GM11168 (cell line): ENCODE measurements around the gene SPATA31C2.
"Not testable (repeated sequence)": the region's sequence is repeated elsewhere in the genome, so short reads cannot be mapped to it uniquely, and the experiment has no call there.

Experiments
- in situ Hi-C: fragments of 300-500 bp; cut with MboI; formaldehyde crosslinking; loops from one replicate; pipeline ENCODE4 v1.12.0; 2022; ENCODE audit warnings: low sequenced_read_pairs; ENCODE audit not compliant: unreplicated experiment

Gene SPATA31C2

DNA sequence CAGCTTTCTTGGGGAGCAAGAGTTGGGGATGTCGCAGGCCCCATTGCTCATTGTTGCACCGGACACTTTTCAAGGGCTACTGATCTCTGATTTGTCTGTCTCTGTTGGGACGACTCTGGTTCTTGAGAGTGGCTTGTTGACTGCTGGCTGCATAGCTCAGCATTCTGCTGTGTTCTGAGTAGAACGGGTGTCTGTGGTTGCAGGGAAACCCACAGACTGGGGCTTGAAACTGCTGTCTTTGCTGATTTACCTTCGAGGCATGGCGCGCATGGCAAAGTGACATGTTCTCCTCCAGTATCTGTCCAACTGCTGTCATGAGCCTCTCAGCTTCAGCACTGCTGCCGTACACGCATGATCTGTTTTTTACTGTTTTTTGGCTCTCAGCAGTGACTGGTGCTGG is 8.7 kb downstream of the SPATA31C2 start:
- in situ Hi-C loops, result not testable (repeated sequence)

DNA sequence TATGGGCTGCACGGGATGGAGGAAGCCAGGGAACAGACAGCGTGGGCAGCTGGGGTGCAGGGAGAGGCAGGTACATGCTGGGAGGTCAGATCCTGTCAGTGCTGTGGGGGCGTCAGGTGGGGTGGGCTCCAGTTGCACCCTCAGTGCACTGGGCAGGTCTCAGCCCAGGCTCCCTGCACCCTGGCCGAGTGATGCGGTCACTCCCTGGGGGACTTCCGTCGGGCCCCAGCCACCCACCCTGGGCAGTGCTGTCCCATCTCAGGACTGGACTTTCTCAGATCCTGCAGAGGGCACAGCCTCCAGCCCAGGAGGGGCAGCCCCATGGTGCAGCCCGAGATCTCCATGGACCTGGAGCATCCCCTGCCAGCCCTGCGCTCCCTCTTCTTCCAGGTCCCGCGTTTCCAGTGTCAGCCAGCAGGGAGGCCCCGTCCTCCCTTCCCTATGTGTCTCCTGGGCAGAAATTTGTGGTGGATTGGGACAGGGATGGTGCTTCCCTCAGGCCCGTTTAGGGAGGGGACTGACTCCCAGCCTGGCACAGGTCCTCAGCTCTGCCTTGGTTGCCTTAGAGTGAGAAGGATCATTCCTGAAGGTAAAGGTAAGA is 10.5 kb downstream of the SPATA31C2 start:
- in situ Hi-C loops, result not testable (repeated sequence)

- in situ Hi-C loops, result not testable (repeated sequence)
Observed at GRCh38 chr9:88123413-88123812, 14.9 kb downstream of the SPATA31C2 start.

DNA sequence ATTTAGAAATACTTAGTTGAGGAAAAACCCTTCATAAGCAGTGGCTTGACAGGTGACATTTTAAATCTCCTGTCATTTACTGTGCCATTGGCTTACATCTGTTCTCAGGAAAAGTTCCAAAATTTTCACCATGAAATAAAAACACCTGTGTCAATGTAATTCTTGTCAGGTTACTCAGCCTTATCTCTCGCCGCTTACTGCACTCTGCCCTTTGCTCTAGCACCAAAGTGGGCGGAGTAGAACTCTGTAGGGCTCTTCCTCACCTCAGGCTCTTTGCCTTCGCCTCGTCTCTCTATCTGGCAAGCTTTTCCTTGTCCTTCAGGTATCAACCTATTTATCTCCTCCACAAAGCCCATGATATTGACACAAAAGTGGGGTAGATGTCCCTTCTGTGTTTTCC is 20.2 kb downstream of the SPATA31C2 start:
- in situ Hi-C loops, result loop anchor here (10.0 kb wide), 1 partner anchor 183 kb away; no protein-coding TSS in a partner anchor

DNA sequence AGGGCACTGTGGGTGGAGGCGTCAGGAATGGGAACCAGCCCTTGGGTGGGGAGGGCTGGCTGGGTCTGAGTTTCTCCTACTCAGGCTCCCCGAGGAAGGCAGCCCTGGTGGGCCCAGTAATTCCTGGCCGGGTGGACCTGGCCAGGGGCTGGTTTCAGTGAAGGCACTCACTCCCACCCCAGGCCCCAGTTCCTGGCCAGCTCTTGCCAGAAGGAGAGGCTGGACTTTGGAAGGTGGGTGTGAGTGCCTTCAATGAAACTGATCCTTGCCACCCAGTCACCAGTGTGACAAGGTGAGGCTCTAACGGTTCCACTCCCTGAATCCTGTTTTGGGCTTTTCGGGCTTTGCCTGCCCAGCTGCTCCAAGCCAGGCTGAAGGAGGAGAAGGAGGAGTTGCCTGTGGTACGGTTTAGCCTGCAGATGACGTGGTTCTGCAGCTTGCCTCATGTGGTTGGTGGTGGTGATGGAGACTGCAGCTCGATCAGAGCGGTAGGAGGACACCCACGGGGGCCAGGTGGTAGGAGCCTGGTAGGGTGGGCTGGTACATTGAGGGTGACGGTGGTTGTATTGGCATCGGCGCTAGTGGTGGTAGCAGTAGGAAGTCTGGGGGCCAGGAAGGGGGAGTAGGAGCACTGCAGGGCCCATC is 23.2 kb downstream of the SPATA31C2 start:
- in situ Hi-C loops, result loop anchor here (10.0 kb wide), 1 partner anchor 180 kb away; no protein-coding TSS in a partner anchor

DNA sequence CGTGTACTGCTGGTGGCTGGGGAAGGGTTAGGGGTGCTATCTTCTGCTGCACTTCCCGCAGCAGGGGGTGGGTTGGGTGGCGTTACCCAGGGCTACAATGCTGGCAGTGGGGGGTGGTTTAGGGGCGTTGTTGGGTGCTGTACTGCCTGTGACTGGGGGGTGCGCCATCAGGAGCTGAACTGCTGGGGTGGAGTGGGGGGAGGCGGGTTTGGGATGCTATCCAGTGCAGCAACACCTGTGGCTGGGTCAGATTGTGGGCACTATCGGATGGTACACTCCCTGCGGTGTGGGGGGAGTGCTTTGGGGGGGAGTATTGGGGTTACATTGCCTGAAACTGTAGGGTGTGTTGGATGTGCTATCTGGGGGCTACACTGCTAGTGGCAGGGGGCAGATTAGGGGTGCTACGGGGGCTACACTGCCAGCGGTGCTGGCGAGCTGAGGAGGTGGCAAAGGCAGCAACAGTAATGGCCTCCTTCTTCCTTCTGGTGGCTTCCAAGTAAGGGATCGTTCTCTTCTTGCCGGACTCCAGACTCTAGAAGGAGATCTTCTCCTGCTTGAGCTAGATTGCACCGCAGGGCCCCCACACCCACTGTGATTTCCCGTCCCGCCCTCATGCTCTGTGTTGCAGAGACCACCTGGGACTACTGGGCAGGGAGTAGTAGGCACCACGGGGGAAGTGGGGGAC is 23.9 kb downstream of the SPATA31C2 start:
- in situ Hi-C loops, result loop anchor here (10.0 kb wide), 1 partner anchor 180 kb away; no protein-coding TSS in a partner anchor

DNA sequence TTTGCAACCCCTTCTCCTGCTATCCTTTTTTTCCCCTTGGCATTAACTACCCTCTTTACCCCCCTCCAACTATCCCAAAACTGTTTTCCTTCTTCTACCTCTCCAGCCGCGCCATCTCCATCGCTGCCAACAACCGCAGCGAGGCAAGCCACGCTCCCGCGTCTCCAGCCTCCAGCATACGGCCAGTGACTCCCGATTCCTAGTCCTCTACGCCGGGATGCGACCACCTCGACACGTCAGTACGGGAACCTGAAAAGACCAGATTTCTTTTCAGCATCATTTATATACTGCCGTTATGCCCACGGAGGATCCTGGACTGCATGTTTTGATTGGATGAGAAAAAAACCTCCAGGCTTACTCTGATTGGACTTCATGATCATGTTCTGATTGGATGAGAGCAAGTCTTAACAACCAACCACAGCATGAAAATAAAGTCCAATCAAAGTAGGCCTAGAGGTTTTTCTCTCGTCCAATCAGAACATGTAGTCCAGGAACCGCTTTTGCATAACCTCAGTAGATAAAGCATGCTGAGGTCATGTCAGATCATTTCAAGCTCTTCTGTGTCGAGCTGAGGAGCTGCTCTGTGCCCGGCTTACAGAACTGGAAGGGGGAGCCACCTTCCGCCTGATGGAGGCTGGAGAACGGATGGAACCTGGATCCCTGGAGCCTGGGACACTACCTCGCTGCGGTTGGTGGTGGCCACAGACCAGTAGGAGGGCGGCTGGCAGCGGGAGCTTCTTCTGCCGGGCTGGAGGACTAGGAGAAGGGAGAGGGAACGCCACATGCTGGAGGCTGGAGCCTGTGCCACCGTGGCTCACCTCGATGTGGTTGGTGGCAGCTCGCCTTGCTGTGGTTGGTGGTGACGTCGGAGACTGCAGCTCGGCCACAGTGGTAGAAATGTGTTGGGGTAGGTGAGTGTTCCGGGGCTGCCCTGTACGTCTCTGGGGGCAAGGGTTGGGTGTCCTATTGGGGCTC is 24.8 kb downstream of the SPATA31C2 start:
- in situ Hi-C loops, result loop anchor here (10.0 kb wide), 1 partner anchor 179 kb away; no protein-coding TSS in a partner anchor

DNA sequence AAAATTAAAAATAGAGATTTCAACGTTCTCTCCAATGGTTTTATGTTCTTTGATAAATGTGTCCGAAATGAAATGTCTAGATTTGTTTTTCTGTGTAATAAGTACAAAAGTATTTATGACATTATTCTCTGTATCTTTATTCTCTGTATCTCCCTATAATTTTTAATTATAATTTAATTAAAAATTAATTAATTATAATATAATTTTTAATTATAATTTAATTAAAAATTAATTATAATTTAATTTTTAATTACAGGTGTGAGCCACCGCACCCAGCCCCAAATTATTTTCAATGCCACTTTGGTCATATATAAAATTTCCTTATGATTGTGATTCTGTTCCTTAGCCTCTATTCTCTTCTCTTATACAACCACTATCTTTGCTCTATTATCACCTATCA is 28.2 kb downstream of the SPATA31C2 start:
- in situ Hi-C loops, result loop anchor here (10.0 kb wide), 1 partner anchor 175 kb away; no protein-coding TSS in a partner anchor

GRCh38 chr9:88108779-88109178 is 29.5 kb downstream of the SPATA31C2 start:
- in situ Hi-C loops, result no loop called here

- in situ Hi-C loops, result no loop called here
Observed at GRCh38 chr9:88106492-88106891, 31.8 kb downstream of the SPATA31C2 start.

- in situ Hi-C loops, result no loop called here
Observed at GRCh38 chr9:88092797-88093331, 45.4 kb downstream of the SPATA31C2 start.

GRCh38 chr9:88090151-88090581 is 48.1 kb downstream of the SPATA31C2 start:
- in situ Hi-C loops, result no loop called here

DNA sequence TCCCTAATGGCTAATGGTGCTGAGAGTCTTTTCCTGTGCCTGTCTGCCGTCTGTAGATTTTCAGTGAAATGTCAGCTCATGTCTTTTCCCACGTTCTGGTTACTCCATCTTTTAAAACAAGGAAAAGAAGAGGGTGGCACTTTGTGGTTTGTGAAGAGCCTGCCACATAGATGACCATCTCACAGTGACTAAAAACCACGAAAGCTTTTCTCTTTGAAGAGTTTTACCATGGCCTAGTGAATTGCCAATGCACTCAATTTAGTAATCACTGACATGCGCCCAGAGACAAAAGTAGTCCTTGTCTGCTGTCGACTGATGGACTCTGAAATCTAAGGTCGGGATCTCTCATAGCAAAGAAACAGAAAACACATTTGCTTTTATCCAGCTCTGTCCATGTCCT is 50.4 kb downstream of the SPATA31C2 start:
- in situ Hi-C loops, result no loop called here

GRCh38 chr9:88085476-88085875 is 52.8 kb downstream of the SPATA31C2 start:
- in situ Hi-C loops, result no loop called here

DNA sequence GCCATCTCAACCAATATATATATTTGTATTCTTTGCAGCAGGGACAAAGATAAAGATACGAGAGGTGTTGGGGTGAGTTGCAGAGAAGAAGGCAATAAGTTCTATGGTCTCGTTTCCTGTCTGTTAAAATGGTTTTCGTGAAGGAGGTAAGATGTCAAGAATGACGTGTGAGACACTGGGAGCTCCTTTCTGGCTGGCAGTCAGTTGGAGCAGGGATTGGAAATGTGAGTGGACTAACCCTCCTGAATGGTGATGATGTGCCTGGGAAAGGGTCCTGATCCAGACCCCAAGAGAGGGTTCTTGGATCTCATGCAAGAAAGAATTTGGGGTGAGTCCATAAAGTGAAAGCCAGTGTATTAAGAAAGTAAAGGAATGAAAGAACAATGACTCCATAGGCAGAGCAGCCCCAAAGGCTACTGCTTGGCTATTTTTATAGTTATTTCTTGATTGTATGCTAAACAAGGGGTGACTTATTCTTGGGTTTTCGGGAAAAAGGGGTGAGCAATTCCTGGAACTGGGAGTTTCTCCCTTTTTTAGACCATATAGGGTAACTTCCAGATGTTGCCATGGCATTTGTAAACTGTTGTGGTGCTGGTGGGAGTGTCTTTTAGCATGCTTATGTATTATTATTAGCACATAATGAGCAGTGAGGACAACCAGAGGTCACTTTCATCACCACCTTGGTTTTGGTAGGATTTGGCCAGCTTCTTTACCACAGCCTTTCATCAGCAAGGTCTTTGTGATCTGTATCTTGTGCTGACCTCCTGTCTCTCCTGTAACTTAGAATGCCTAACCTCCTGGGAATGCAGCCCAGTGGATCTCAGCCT is 53.7 kb downstream of the SPATA31C2 start:
- in situ Hi-C loops, result no loop called here
